GM18520 (cell line): ENCODE results near the gene MARVELD1.

Experiments
- ATAC-seq: cut with Tn5 transposase; IDR thresholded peaks from one replicate; pipeline ENCODE4 v1.9.1; 2021; ENCODE audit not compliant: unreplicated experiment

The MARVELD1 gene

DNA sequence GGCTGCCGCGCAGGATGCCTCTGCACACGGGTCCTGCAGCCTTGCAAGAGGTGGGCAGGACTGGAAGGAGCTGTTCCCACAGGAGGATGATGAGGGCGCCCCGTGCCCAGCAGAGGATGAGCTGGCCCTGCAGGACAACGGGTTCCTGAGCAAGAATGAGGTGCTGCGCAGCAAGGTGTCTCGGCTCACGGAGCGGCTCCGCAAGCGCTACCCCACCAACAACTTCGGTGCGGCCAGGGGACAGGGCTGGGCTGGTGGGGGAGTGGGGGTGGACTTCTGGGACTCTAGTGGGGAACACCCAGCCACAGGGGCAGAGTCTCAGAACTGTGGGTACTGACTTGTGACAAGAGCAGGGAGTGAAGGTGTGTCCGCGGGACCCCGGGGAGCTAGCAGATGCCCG lies 39.4 kb downstream of the MARVELD1 start:
- ATAC-seq, result no peak

DNA sequence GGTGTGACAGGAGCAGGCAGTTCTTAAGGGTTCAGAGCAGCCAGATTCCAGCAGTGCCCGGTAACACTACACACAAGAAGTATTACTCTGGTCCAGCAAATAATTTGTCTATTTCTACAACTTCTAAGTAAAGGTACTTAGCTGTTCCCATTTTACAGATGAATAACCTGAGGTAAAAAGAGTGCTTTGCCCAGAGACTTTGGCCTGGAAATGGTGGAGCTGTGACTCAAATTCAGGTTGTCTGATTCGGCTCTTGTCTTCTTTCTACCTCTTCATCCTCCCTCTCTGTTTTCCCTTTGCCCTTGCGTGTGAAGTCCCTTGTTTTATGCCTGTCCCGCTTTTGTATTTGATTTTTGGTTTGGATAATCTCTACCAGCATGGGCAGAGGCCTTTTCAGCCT lies 41.2 kb downstream of the MARVELD1 start:
- no peak for ATAC-seq

DNA sequence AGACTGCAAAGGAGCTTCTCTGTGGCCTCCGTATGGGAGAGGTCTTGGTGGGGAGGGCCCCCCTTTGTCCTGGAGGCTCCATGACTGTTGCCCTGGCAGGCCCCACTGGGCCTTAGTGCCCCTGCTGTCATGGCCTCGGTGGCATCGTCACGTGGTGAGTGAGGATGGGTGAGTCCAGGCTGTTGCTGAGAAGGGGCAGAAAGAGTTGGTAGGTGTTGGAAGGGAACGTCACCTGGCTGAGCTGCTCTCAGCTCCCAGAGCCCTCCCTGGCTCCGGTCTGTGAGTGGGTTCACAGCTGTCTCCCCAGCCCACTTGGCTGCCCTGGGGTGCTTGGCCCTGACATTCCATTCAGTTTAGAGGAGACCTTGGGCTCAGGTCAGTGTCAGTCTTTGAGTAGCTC lies 42.2 kb downstream of the MARVELD1 start:
- no peak for ATAC-seq

DNA sequence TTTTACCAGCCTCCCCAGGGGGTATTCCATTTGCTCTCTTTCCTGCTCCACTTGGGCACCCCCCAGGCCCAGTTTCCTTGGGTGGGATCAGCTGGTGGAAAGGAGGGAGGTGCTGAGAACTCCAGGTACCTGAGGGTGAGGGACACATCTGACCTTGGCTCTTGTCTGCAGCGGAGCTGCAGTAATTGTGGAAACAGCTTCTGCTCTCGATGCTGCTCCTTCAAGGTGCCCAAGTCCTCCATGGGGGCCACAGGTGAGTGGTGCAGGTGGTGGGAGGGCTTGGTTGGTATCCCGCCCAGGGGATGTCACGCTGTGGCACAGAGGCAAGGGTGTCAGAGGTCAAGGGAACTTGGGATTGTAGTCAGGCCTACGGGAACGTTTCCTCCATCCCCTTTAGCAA lies 43.9 kb downstream of the MARVELD1 start:
- no peak for ATAC-seq

DNA sequence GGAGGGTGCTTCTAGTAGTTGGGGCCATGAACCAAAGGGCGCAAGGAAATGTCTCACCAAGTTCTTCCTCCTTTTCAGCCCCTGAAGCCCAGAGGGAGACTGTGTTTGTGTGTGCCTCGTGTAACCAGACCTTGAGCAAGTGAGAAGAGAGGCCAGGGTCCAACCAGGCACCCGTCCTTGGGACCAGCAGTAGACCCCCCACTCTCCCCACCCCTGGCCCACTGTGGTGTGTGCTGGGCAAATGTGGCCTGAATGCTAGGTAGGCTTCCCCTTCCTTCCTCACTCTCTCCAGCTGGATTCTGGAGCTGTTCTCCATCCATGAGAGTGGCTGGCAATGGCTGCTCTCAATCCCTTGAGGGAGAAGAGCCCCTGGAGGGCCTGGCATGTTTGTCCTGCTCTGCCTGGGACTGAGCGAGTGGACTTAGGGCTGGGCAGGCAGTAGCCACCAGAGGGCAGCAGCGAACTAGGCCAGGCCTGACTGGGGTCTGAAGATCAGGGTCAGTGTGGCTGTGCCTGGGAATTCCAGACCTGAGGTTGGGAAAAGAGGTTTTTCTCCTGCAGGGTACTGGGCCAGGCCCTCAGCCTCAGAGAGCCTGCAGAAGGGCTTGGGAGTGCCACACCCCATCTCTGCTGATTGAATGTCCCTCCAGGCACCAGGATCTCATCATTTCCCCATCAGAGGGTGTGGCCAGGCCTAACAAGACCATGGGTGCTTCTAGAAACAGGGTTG lies 45.8 kb downstream of the MARVELD1 start:
- no peak for ATAC-seq

DNA sequence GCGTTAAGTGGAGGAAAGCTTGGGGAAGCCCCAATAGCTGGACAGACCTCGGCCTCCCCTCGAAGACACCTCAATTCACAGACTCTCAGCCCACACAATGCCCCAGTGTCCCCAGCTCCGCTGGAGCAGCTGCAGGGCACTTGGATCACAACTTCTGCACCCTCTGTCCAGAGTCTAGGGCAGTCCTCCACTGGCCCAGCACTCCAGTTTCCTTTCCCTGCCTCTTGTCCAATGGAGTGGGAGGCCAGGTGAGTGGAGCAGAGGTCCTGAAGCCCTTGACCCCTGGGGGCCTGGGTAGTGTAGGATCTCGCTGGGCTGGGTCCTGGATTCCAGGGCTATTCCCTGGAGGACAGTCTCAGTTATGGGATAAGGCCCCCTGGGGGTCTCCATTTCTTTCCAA lies 46.4 kb downstream of the MARVELD1 start:
- ATAC-seq, result no peak

DNA sequence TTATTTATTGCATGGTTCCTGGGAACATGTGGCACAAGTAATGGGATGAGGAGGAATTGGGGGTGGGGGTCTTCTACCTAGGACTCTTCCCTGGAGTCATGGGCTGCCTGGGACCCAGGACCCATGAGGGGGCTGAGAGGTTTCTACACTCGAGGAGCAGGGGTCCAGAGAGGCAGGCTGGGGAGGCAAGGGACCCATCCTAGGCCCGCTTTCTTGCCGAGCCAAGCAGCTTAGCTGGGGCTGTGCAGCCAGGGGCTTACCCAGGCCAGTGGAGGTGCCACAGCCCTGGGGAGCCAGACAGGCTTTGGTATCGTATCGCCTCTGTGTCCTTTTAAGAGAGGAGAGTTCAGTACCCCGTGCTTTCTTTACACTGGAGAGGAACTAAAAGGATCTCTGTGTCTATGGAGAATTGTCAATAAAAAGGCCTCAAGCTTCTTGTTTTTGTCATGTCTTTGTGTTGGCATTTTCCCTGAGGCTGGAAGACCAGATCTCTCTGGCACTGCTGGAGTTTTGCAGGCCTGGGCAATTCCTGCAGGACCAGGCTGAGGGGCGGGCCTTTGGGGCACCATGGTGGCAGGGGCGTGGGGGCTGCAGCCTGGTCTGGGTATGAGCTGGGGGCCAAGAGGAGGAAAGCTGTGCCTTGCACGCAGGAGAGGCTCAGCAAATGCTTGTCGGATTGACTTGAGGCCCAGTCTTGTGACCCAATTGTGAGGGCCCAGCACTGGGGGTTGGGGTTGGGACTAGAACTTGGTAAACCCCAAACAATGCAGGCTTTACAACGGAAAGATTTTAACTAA lies 47.1 kb downstream of the MARVELD1 start:
- no peak for ATAC-seq

DNA sequence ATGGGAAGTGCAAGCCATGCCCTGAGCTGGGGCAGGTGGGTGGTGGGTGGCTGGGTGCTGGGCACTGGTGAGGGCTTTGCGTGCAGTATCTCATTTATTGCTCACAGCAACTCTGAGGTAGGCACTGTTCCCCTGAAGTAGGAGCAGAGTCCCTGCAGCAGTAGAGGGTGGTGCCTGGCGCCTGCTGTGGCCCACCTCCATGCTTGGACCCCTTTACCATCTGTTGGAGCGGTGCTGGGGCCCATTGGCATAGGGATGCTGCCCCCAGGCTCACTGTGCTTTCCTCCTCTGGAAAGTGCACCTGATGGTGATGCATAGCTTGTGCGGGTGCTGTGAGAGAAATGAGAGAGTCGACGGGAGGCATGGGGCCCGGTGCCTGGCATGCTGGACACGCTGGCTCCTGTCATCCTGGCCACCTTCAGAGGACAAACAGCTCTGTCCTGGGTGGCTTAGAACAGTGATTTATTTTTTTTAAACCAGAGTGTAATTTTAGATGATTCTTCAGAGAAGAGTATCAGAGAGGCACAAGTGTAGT lies 47.9 kb downstream of the MARVELD1 start:
- no peak for ATAC-seq

DNA sequence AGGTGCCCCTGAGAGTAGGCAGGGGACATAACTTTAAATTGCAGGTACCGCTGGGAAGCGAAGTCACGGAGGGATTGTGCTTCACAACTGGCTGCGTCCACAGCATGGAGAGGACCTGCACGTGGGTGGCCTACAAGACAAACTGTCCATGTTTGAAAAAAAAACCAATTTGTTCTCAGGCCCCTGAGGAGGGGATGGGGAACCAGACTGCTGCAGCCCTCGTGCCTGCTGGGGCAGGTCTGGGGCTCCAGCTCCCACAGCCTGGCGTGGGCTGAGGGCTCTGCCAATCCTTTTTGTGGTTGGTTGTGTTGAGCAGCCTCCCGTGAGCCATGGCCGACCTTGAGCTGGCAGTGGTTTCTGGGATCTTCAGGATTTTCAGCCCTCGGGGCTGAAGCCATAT lies 48.5 kb downstream of the MARVELD1 start:
- ATAC-seq, result no peak

DNA sequence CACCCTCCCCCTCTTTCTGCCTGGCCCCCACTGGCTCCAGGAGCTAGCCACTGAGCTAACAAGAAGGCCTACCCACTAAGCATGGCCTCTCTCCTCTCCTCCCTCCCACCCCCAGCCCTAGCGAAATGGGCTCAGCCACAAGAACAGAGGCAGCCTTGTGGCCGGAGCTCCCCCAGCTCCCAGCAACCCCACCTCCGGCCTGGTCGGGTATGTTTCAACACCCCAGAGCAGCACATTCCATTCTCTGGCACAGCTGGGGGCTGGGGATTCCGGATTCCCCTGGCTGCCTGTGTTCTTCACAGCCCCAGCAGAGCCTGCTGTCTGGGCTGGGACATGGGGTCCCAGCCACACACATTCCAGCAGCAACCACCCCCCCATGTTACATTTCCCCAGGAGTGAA lies 49.3 kb downstream of the MARVELD1 start:
- no peak for ATAC-seq

DNA sequence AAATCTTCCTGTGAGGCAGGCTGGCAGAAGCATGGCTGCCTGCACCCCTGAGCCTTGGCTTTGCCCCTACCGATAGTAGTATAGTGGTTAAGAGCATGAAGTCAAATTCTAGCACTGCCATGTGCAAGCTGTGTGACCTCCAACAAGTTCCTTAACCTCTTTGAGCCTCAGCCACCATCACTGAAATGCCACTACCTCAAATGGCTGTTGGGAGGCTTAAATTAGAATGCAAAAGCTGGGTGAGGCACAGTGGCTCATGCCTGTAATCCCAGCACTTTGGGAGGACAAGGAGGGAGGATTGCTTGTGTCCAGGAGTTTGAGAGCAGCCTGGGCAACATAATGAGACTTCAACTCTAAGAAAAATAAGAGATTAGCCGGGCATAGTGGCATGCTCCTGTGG lies 49.9 kb downstream of the MARVELD1 start:
- no peak for ATAC-seq

DNA sequence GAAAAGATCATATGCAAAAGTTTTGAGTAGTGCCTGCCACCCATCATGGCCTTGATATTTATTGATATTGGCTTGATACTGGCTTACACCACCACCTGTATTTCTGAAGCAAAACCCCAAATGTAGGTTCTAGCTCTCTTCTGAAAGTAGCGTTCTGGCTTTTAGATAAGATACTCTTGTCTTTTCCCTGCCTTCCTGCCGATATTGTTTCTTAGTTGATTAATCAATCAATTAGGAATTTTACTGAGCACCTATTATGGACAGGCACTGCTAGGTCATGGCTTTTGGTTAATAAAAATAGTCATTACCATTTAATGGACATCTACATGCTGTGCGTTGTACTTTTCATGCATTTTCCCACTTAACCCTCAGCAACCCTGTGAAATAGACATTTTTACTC lies 50.4 kb downstream of the MARVELD1 start:
- ATAC-seq, result no peak

DNA sequence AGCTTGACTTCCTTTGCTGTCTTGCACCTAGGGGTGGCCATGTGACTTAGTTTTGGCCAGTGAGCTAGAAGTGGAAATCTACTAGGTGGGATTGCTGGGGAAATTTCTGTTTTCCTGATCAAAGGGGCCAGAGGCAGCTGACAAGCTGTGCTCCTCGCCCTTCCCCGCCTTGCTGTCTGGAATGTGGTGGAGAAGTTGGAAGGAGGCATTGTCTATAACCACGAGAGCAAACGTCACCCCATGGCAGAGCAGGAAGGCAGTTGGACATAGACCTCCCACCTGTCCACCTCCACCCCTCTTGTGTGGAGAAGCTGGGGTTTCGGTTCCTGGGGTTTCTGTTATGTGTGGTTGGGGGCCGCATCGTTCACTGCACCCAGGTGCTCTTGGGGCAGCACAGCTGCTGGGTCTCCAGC lies 51.0 kb downstream of the MARVELD1 start:
- no peak for ATAC-seq

DNA sequence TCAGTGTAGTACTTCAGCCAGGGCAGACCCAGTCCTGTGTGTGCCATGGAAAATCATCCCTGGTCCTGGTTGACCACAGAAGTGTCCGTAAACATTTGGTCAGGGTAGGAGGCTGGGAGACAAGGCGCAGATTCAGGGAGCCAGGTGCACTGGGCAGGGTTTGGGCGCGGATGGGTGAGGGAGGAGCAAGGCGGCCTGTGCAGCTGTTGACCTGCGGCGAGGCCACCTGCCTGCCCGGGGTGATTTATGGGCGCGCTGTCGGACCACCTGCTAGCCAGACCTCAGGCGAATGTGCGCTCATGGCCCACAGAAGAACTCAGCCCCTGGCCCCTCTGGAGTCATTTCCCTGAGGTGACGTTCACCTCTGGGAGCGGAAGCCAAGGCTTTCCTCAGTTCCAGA lies 51.7 kb downstream of the MARVELD1 start:
- no peak for ATAC-seq

DNA sequence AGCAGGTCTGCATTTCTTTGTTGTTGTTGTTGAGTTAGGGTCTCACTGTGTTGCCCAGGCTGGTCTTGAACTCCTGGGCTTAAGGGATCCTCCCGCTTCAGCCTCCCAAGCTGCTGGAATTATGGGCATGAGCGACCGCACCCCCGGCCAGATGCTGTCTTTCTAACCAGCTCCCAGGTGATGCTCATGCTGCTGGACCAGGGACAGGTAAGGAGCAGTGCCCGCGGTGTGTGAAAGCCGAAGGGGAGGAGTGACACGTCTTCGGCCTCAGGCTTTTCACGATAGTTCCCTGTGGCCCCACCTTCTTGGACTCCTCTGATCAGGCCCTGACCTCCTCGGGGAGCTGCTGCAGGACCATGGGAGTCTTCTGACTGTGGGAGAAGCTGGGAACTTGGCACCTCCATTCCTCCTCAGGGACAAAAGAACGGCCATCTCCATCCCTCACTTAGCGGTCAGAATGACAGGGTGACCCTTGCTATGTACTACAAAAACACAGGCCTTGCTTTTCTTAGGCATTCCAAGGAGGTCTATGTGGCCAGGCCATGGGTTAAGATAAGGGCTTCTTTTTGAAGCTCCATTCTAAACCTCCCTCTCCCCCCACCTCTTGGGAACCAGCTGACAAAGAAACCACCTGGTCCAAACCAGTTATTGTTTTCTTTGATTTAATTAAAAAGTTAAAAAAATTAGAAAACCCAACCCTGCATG lies 52.7 kb downstream of the MARVELD1 start:
- no peak for ATAC-seq

DNA sequence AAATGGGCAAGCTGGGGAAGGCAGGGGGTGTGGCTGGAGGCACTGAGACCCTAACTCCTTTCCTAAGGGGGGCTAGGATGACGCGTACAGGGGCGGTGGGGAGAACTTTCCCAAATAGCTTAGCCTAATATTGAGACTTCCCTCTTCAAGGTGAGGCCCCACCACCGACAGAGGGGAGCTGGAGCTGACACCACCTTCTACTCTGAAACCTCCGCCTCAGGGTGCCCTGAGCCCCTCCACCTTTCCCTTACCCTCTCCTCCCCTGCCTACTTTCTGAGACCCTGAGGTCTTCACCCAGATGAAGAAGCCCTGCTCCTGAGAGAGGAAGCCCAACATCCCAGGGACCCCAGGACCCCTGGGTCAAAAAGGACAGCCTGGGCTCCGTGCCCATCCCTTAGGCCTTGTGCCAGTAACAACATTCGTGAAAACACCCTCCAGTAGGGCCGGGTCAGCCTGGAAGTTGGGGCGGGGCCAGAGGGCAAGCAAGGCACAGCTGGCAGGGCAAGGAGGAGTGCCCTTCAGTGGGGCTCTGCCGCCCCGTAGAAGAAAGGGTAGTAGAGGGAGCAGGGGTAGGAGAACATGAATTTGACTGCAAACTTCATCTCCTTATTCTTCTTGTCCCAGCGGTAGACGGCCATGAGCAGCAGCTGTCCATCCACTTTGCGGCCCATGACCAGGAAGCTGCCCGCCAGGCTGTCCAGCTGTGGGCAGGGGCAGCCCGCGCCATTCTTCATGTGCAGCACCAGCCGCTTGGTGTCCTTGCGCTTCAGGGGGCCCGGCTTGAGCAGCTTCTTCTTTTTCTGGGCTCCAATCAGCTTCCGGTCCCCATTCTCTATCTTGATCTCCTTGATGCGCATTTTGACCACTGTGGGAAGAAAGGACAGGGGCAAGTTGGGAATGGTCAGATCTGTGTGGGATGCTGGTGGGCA lies 53.7 kb downstream of the MARVELD1 start:
- ATAC-seq, result no peak
